Large intestine (tissue), 3 donors: ENCODE measurements around the gene GBP7. TPM values are rescaled to one million over a fixed set of nuclear protein-coding genes. Genes with fewer than 3 reads are reported as not detected.
"Not testable (repeated sequence)": the region's sequence is repeated elsewhere in the genome, so short reads cannot be mapped to it uniquely, and the experiment has no call there.

Experiments used
- DNase-seq, 2 donors: peaks; one replicate each; pipeline versions ENCODE4 v3.0.0 to v3.0.0-alpha.2; 2013
- H3K27ac ChIP-seq: one replicate; pipeline ENCODE4 v1.5.1; 2013; ENCODE audit warnings: low read length
- H3K27me3 ChIP-seq: 2 replicates; pipeline ENCODE4 v1.6.1; 2013; ENCODE audit warnings: low read length; ENCODE audit not compliant: control insufficient read depth, insufficient read depth
- H3K36me3 ChIP-seq: 2 replicates; pipeline ENCODE4 v1.6.1; 2013; ENCODE audit warnings: low read length; ENCODE audit not compliant: control insufficient read depth, insufficient read depth
- H3K4me1 ChIP-seq: one replicate; pipeline ENCODE4 v1.6.1; 2013; ENCODE audit warnings: low read length; ENCODE audit not compliant: control insufficient read depth, insufficient read depth
- H3K4me3 ChIP-seq: one replicate; pipeline ENCODE4 v1.5.1; 2013; ENCODE audit warnings: low read length
- H3K9me3 ChIP-seq: one replicate; pipeline ENCODE4 v1.6.1; 2013; ENCODE audit warnings: mild to moderate bottlenecking, low read depth, low read length, moderate library complexity; ENCODE audit not compliant: control insufficient read depth
- WGBS: methylation state at CpG from one replicate; pipeline ENCODE4 v1.1.5; 2013; ENCODE audit warnings: low lambda C conversion rate; ENCODE audit not compliant: insufficient coverage; 5-methylcytosine and 5-hydroxymethylcytosine counted together
- polyA plus RNA-seq: library from polyadenylated mRNA; unstranded; fragments of 120-200 nt; gene quantifications from one replicate; pipeline ENCODE4 v1.2.1, GENCODE V29; 2013

The GBP7 gene
- polyA plus RNA-seq, 1 donor: 0.10 TPM

- no peaks in the 10 kb centered on the region for H3K36me3 ChIP-seq
- no peak for DNase-seq
- no peak overlapping the region for H3K4me3 ChIP-seq
- H3K4me1 ChIP-seq: no peaks in the 10 kb centered on the region
- H3K9me3 ChIP-seq: no peaks in the 10 kb centered on the region
- H3K27ac ChIP-seq: no peak overlapping the region
- 79% methylated on average over 2 of the region's 3 CpGs for whole genome bisulfite sequencing
- no peaks in the 10 kb centered on the region for H3K27me3 ChIP-seq
Measured at GRCh38 chr1:89146721-89147120, 29.1 kb downstream of the GBP7 start.

- 100% methylated on average over 1 of the region's 2 CpGs for WGBS
- no peak overlapping the region for H3K4me3 ChIP-seq
- no peaks in the 10 kb centered on the region for H3K36me3 ChIP-seq
- H3K4me1 ChIP-seq: no peaks in the 10 kb centered on the region
- no peaks in the 10 kb centered on the region for H3K9me3 ChIP-seq
- H3K27me3 ChIP-seq: no peaks in the 10 kb centered on the region
- no peak overlapping the region for H3K27ac ChIP-seq
- no peak for DNase-seq
Measured at GRCh38 chr1:89143484-89143883, 32.3 kb downstream of the GBP7 start.

GRCh38 chr1:89142160-89142559 lies 33.6 kb downstream of the GBP7 start:
- no peaks in the 10 kb centered on the region for H3K27me3 ChIP-seq
- H3K27ac ChIP-seq: no peak overlapping the region
- DNase-seq: no peak
- no peaks in the 10 kb centered on the region for H3K36me3 ChIP-seq
- WGBS: 75% methylated on average over 2 of the region's 4 CpGs
- peaks cover 3% of the 10 kb centered on the region for H3K9me3 ChIP-seq
- no peak overlapping the region for H3K4me3 ChIP-seq
- no peaks in the 10 kb centered on the region for H3K4me1 ChIP-seq

- no peak for DNase-seq
- H3K36me3 ChIP-seq: no peaks in the 10 kb centered on the region
- H3K4me3 ChIP-seq: no peak overlapping the region
- no peaks in the 10 kb centered on the region for H3K27me3 ChIP-seq
- no peak overlapping the region for H3K27ac ChIP-seq
- no CpG with 5 or more reads among the region's 1 CpG for WGBS
- peaks cover 6% of the 10 kb centered on the region for H3K4me1 ChIP-seq
- H3K9me3 ChIP-seq: peaks cover 3% of the 10 kb centered on the region
Measured at GRCh38 chr1:89133747-89134146, 42.1 kb downstream of the GBP7 start.

GRCh38 chr1:89130716-89131115 lies 45.1 kb downstream of the GBP7 start:
- WGBS: no CpG with 5 or more reads among the region's 1 CpG
- no peaks in the 10 kb centered on the region for H3K36me3 ChIP-seq
- DNase-seq: no peak
- H3K4me3 ChIP-seq: no peak overlapping the region
- no peak overlapping the region for H3K27ac ChIP-seq
- H3K9me3 ChIP-seq: peaks cover 4% of the 10 kb centered on the region
- H3K4me1 ChIP-seq: peaks cover 17% of the 10 kb centered on the region
- no peaks in the 10 kb centered on the region for H3K27me3 ChIP-seq

- no peak overlapping the region for H3K27ac ChIP-seq
- WGBS: 100% methylated on average over 3 of the region's 4 CpGs
- no peak overlapping the region for H3K4me3 ChIP-seq
- no peaks in the 10 kb centered on the region for H3K36me3 ChIP-seq
- peaks cover 4% of the 10 kb centered on the region for H3K9me3 ChIP-seq
- DNase-seq: no peak
- H3K4me1 ChIP-seq: peaks cover 17% of the 10 kb centered on the region
- no peaks in the 10 kb centered on the region for H3K27me3 ChIP-seq
Measured at GRCh38 chr1:89129911-89130310, 45.9 kb downstream of the GBP7 start.

GRCh38 chr1:89128003-89128458 lies 47.8 kb downstream of the GBP7 start:
- peaks cover 17% of the 10 kb centered on the region for H3K4me1 ChIP-seq
- not testable (repeated sequence) for H3K27ac ChIP-seq, H3K27me3 ChIP-seq, DNase-seq, H3K9me3 ChIP-seq, H3K36me3 ChIP-seq, H3K4me3 ChIP-seq
- no CpG with 5 or more reads among the region's 31 CpGs for WGBS

- not testable (repeated sequence) for H3K4me3 ChIP-seq
- peaks cover 17% of the 10 kb centered on the region for H3K4me1 ChIP-seq
Measured at GRCh38 chr1:89126602-89127565, 48.9 kb downstream of the GBP7 start.

GRCh38 chr1:89125913-89126580 lies 49.8 kb downstream of the GBP7 start, which contains the start of gene GBP2:
TSS of gene GBP2 (minus strand) at chr1:89126114. CDS start at chr1:89121966, 4,148 bp downstream.
- DNase-seq: peak; percentile 70 to 90
- WGBS: 20% methylated on average over 2 of the region's 6 CpGs
- peaks cover 5% of the 10 kb centered on the region for H3K36me3 ChIP-seq
- peak within 1 kb of the TSS; percentile 45 for H3K4me3 ChIP-seq
- H3K27me3 ChIP-seq: no peaks in the 10 kb centered on the region
- H3K9me3 ChIP-seq: peaks cover 4% of the 10 kb centered on the region
- H3K27ac ChIP-seq: peak within 1 kb of the TSS; percentile 96
- H3K4me1 ChIP-seq: peaks cover 17% of the 10 kb centered on the region

More at GRCh38 chr1:89126602-89127565, 48.9 kb downstream of the GBP7 start:
- peak in 1 of 2 donors; percentile 26 for DNase-seq
- not testable (repeated sequence) for H3K36me3 ChIP-seq, H3K9me3 ChIP-seq, H3K27me3 ChIP-seq
- peak overlapping the region; percentile 96 for H3K27ac ChIP-seq
- WGBS: no CpG with 5 or more reads among the region's 23 CpGs

- DNase-seq: peak in 1 of 2 donors; percentile 58
- H3K4me1 ChIP-seq: peaks cover 17% of the 10 kb centered on the region
- H3K4me3 ChIP-seq: peak overlapping the region; percentile 45
Measured at GRCh38 chr1:89125240-89125912, 50.4 kb downstream of the GBP7 start.

More at GRCh38 chr1:89125240-89125912, 50.4 kb downstream of the GBP7 start:
- Histone ChIP-seq H3K27me3 (no peaks in the 10 kb centered on the region), H3K27ac (peak overlapping the region; percentile 96), H3K9me3 (peaks cover 4% of the 10 kb centered on the region), H3K36me3 (peaks cover 9% of the 10 kb centered on the region)
- WGBS: 40% methylated on average over 1 of the region's 3 CpGs
